ENCODE measurements around the gene TTC7B. TPM values are rescaled to one million over a fixed set of nuclear protein-coding genes. Genes with fewer than 3 reads are reported as not detected.

TTC7B gene
- total RNA-seq, 1 experiment from 2014 or later: 40.9 TPM

GRCh38 chr14:90808759-90809529 lies 7.3 kb downstream of the TTC7B start:
- in situ Hi-C loops (cut with HindIII; ENCODE audit: low pct_unique_long_range_greater_than_20kb, low sequenced_read_pairs) (no loop called here), intact Hi-C loops (cut with micrococcal nuclease; ENCODE audit: unreplicated experiment) (no loop called here)
- Histone ChIP-seq H3K4me3 (ENCODE audit: low read depth in 2 of 2, low read length in 2 of 2) (no peak overlapping the region), H3K4me1 (ENCODE audit: control insufficient read depth, insufficient read depth, low read length) (no peaks in the 10 kb centered on the region), H3K27ac (ENCODE audit: low read length) (no peak overlapping the region), H3K36me3 (ENCODE audit: control insufficient read depth, insufficient read depth, low read length) (no peaks in the 10 kb centered on the region), H3K9me3 (ENCODE audit: control insufficient read depth, insufficient read depth, low read depth, low read length) (no peaks in the 10 kb centered on the region), H3K27me3 (ENCODE audit: control insufficient read depth, insufficient read depth, low read length) (no peaks in the 10 kb centered on the region)
- ATAC-seq: no peak
- DNase-seq (ENCODE audit: low read depth, low spot score): no peak
- TF ChIP-seq SIN3A (IDR thresholded peaks at IDR 0.05; ENCODE audit: borderline replicate concordance, insufficient read depth, low read depth, low read length) (no peak), REST (IDR thresholded peaks at IDR 0.05; ENCODE audit: insufficient read depth in 1 of 2, low read depth in 2 of 2, low read length in 1 of 2) (no peak), CTCF (IDR thresholded peaks at IDR 0.05) (no peak), TCF7L2 (IDR thresholded peaks at IDR 0.05; ENCODE audit: low read depth, low read length) (no peak), POLR2AphosphoS5 (IDR thresholded peaks at IDR 0.05; ENCODE audit: low read depth, low read length) (no peak)
- ChIA-PET POLR2A (no interaction called here), CTCF (no interaction called here)
- BruUV-seq (replicated peaks): no TSS peak

- H3K4me1 ChIP-seq (ENCODE audit: control insufficient read depth, insufficient read depth, low read length): no peaks in the 10 kb centered on the region
Observed at GRCh38 chr14:90807060-90807459, 9.2 kb downstream of the TTC7B start.

More at GRCh38 chr14:90807060-90807459, 9.2 kb downstream of the TTC7B start:
- no TSS peak for BruUV-seq (replicated peaks)
- Histone ChIP-seq H3K27ac (ENCODE audit: low read length) (no peak overlapping the region), H3K27me3 (ENCODE audit: control insufficient read depth, insufficient read depth, low read length) (no peaks in the 10 kb centered on the region), H3K9me3 (ENCODE audit: control insufficient read depth, insufficient read depth, low read depth, low read length) (no peaks in the 10 kb centered on the region), H3K4me3 (ENCODE audit: low read depth in 2 of 2, low read length in 2 of 2) (no peak overlapping the region), H3K36me3 (ENCODE audit: control insufficient read depth, insufficient read depth, low read length) (no peaks in the 10 kb centered on the region)
- intact Hi-C loops (cut with micrococcal nuclease; ENCODE audit: unreplicated experiment) (no loop called here), in situ Hi-C loops (cut with HindIII; ENCODE audit: low pct_unique_long_range_greater_than_20kb, low sequenced_read_pairs) (no loop called here)
- POLR2A ChIA-PET: no interaction called here
- no peak for DNase-seq (ENCODE audit: low read depth, low spot score)
- CTCF ChIA-PET: no interaction called here
- ATAC-seq: no peak
- TF ChIP-seq TCF7L2 (IDR thresholded peaks at IDR 0.05; ENCODE audit: low read depth, low read length) (no peak), SIN3A (IDR thresholded peaks at IDR 0.05; ENCODE audit: borderline replicate concordance, insufficient read depth, low read depth, low read length) (no peak)
